Endothelial cell of umbilical vein (primary cell): ENCODE measurements around the gene KLHL11. TPM values are rescaled to one million over a fixed set of nuclear protein-coding genes. Genes with fewer than 3 reads are reported as not detected.

ENCODE experiments used
- BruUV-seq: library from RNA; stranded (reverse); fragments of 400-500 nt; replicated peaks from 2 replicates; lab custom pipeline; 2021; lab: Mats Ljungman, UMichigan
- CTCF ChIA-PET: fragments of 300-600, 350-600 bp; sonication (Branson Sonifier 250); formaldehyde crosslinking; loops from one replicate; lab custom pipeline; 2021; ENCODE audit warnings: antibody characterized with exemption, inconsistent platforms; lab: Charles Lee
- POLR2A ChIA-PET: fragments of 300-600, 350-600 bp; sonication (Branson Sonifier 250); formaldehyde crosslinking; loops from one replicate; lab custom pipeline; 2021; ENCODE audit warnings: antibody characterized with exemption, inconsistent platforms; lab: Charles Lee
- DNase-seq: peaks from one replicate; pipeline ENCODE4 v3.0.0-alpha.2; 2011; ENCODE audit warnings: low read depth, low spot score
- FAIRE-seq: peaks from 2 replicates; lab custom pipeline; 2011; peaks lifted over from hg19 to GRCh38; lab: Jason Lieb, UNC
- H2AFZ ChIP-seq: 2 replicates; pipeline ENCODE4 v1.6.0; 2012; ENCODE audit warnings: low read depth, low read length, control low read depth, inconsistent platforms
- H3K27ac ChIP-seq: 2 replicates; pipeline ENCODE4 v1.5.1; 2011; ENCODE audit warnings: low read depth, mild to moderate bottlenecking, control low read depth, low read length, moderate library complexity; ENCODE audit not compliant: insufficient read depth
- H3K27me3 ChIP-seq, 2 experiments: 2 replicates each; pipeline versions ENCODE4 v1.6.0 to v1.6.1; 2011; ENCODE audit warnings: low read length in 2 of 2, mixed read lengths in 1 of 2; ENCODE audit not compliant: control insufficient read depth in 2 of 2, insufficient read depth in 2 of 2
- H3K36me3 ChIP-seq, 2 experiments: 2 replicates in 1 of 2; 3 replicates in 1 of 2; pipeline ENCODE4 v1.5.1; 2011; ENCODE audit warnings: low read length in 2 of 2, mild to moderate bottlenecking in 1 of 2, moderate library complexity in 1 of 2; ENCODE audit not compliant: control insufficient read depth in 2 of 2, insufficient read depth in 2 of 2; ENCODE audit errors: extremely low read depth in 1 of 2
- H3K4me1 ChIP-seq: 3 replicates; pipeline ENCODE4 v1.5.1; 2011; ENCODE audit warnings: mild to moderate bottlenecking, low read length; ENCODE audit not compliant: control insufficient read depth, insufficient read depth; ENCODE audit errors: extremely low read depth
- H3K4me2 ChIP-seq: 2 replicates; pipeline ENCODE4 v1.6.1; 2011; ENCODE audit warnings: low read length, control low read depth, mixed read lengths; ENCODE audit not compliant: insufficient read depth
- H3K4me3 ChIP-seq, 3 experiments: fragments of 200-600 bp in 1 of 3; sonication (generic), shearing (Covaris generic) in 1 of 3; replicated peaks in 1 of 3; 2 replicates each; pipeline ENCODE4 v1.5.1; 2011 to 2016; ENCODE audit warnings: control low read depth in 3 of 3, low read length in 3 of 3, mild to moderate bottlenecking in 2 of 3, inconsistent platforms in 1 of 3, low read depth in 1 of 3, moderate library complexity in 1 of 3; ENCODE audit not compliant: insufficient read depth in 1 of 3
- H3K79me2 ChIP-seq: 2 replicates; pipeline ENCODE4 v1.6.0; 2012; ENCODE audit warnings: low read length, inconsistent platforms; ENCODE audit not compliant: control insufficient read depth, insufficient read depth
- H3K9ac ChIP-seq: replicated peaks from 2 replicates; pipeline ENCODE3; 2011; ENCODE audit warnings: low read length, control low read depth; ENCODE audit not compliant: insufficient read depth; ENCODE audit errors: extremely low read depth
- H3K9me1 ChIP-seq: replicated peaks from 3 replicates; pipeline ENCODE4 v1.6.0; 2011; ENCODE audit warnings: mild to moderate bottlenecking, low read length; ENCODE audit not compliant: control insufficient read depth, insufficient read depth; ENCODE audit errors: extremely low read depth
- H3K9me3 ChIP-seq: replicated peaks from 2 replicates; pipeline ENCODE4 v1.5.1; 2012; ENCODE audit warnings: low read length, inconsistent platforms; ENCODE audit not compliant: control insufficient read depth, insufficient read depth
- H4K20me1 ChIP-seq: replicated peaks from 2 replicates; pipeline ENCODE3; 2011; ENCODE audit warnings: mild to moderate bottlenecking, low read length; ENCODE audit not compliant: control insufficient read depth, insufficient read depth; ENCODE audit errors: extremely low read depth
- CTCF ChIP-seq, 2 donors: IDR thresholded peaks; 1 replicate in 1 of 2; 2 replicates in 1 of 2; pipeline ENCODE4 v1.5.1; 2011; ENCODE audit warnings: low read length in 2 of 2, mild to moderate bottlenecking in 2 of 2, moderate library complexity in 2 of 2, control low read depth in 1 of 2, inconsistent platforms in 1 of 2, low read depth in 1 of 2; ENCODE audit not compliant: insufficient read depth in 1 of 2; ENCODE audit errors: extremely low read depth in 1 of 2
- EZH2 ChIP-seq: IDR thresholded peaks from 2 replicates; pipeline ENCODE4 v1.6.1; 2012; ENCODE audit warnings: borderline replicate concordance, low read depth, mild to moderate bottlenecking, moderate library complexity, low read length, inconsistent platforms; ENCODE audit not compliant: severe bottlenecking
- FOS ChIP-seq: IDR thresholded peaks from 2 replicates; pipeline ENCODE4 v1.6.1; 2011; ENCODE audit warnings: mild to moderate bottlenecking, low read length, moderate library complexity, borderline replicate concordance; ENCODE audit not compliant: insufficient read depth
- GATA2 ChIP-seq: IDR thresholded peaks from 2 replicates; pipeline ENCODE4 v1.7.0; 2011; ENCODE audit warnings: low read depth, mild to moderate bottlenecking, moderate library complexity, mixed read lengths, low read length; ENCODE audit not compliant: insufficient read length, insufficient read depth
- JUN ChIP-seq: IDR thresholded peaks from 2 replicates; pipeline ENCODE4 v1.6.1; 2011; ENCODE audit warnings: borderline replicate concordance, low read depth; ENCODE audit not compliant: insufficient read length, insufficient read depth
- MAX ChIP-seq: IDR thresholded peaks from 2 replicates; pipeline ENCODE4 v1.6.1; 2011; ENCODE audit not compliant: insufficient read depth, insufficient read length
- MYC ChIP-seq: IDR thresholded peaks from one replicate; pipeline ENCODE4 v1.6.1; 2011; ENCODE audit warnings: mild to moderate bottlenecking, low read depth, low read length
- POLR2A ChIP-seq: IDR thresholded peaks from 2 replicates; pipeline ENCODE4 v1.6.1; 2012; ENCODE audit warnings: low read depth, mild to moderate bottlenecking, control low read depth, low read length
- POLR2AphosphoS5 ChIP-seq: IDR thresholded peaks from 2 replicates; pipeline ENCODE4 v1.6.1; 2012; ENCODE audit warnings: low read depth, mild to moderate bottlenecking, control low read depth, low read length, moderate library complexity; ENCODE audit not compliant: insufficient read depth
- dilution Hi-C: fragments of 300-500 bp; cut with MboI; formaldehyde crosslinking; loops from one replicate; pipeline ENCODE4 v1.15.0; 2019; ENCODE audit warnings: low sequenced_read_pairs; ENCODE audit not compliant: extremely low pct_ligation_motif_present
- intact Hi-C: fragments of 100-400 bp; cut with micrococcal nuclease; formaldehyde crosslinking; loops from one replicate; pipeline ENCODE4 v1.10.0; 2022
- polyA plus RNA-seq, 4 experiments: library from polyadenylated mRNA; depleted of rRNA in 3 of 4; stranded (reverse) in 3 of 4; unstranded in 1 of 4; fragments of >200 nt; gene quantifications; 2 replicates each; pipeline versions ENCODE4 v1.2.1 to v1.2.3, GENCODE V29; 2011 to 2012; ENCODE audit warnings: missing spikeins in 1 of 4
- total RNA-seq: library from RNA; stranded (reverse); gene quantifications from 2 replicates; pipeline ENCODE4 v1.2.3, GENCODE V29; 2021

KLHL11 gene
- total and polyA plus RNA-seq, 2 donors (not counting 3 experiments of a cell fraction or from before 2014, with no cell fraction given) = 3.1 to 11.0 TPM

GRCh38 chr17:41893384-41893783, 28.2 kb upstream of the KLHL11 start:
- Histone ChIP-seq H3K36me3 (peaks cover 52 to 65% of the 10 kb centered on the region in 2 experiments), H3K27ac (no peak overlapping the region), H3K9me3 (no peaks in the 10 kb centered on the region), H3K4me3 (no peak overlapping the region), H3K9ac (no peak overlapping the region), H3K9me1 (no peaks in the 10 kb centered on the region), H4K20me1 (no peaks in the 10 kb centered on the region), H3K4me1 (no peaks in the 10 kb centered on the region), H3K4me2 (no peak overlapping the region), H2AFZ (no peak overlapping the region), H3K79me2 (peaks cover 14% of the 10 kb centered on the region), H3K27me3 (no peaks in the 10 kb centered on the region)
- DNase-seq (no peak), FAIRE-seq (no peak)
- intact Hi-C loops (no loop called here), dilution Hi-C loops (no loop called here)
- BruUV-seq = no TSS peak
- CTCF ChIA-PET = interaction anchor here (3.4 kb wide), 1 partner anchor 66 kb away, joined by 9 read pairs; no protein-coding TSS in a partner anchor
- TF ChIP-seq JUN (no peak), MYC (no peak), POLR2AphosphoS5 (no peak), MAX (no peak), FOS (no peak), GATA2 (no peak), CTCF (IDR thresholded peaks at IDR 0.05; ENCODE audit: extremely low read depth in 1 of 2, insufficient read depth in 1 of 2, low read depth in 1 of 2, low read length in 2 of 2) (no peak), POLR2A (no peak), EZH2 (no peak)
- POLR2A ChIA-PET = interaction anchor here (0.7 kb wide), 1 partner anchor 25 kb away, joined by 3 read pairs; the partner anchor contains the start of gene ACLY
